ENCODE data around the gene MICB.
A peak's percentile ranks its signal among the peaks of the same experiment; 100 is the strongest.

MICB gene

DNA sequence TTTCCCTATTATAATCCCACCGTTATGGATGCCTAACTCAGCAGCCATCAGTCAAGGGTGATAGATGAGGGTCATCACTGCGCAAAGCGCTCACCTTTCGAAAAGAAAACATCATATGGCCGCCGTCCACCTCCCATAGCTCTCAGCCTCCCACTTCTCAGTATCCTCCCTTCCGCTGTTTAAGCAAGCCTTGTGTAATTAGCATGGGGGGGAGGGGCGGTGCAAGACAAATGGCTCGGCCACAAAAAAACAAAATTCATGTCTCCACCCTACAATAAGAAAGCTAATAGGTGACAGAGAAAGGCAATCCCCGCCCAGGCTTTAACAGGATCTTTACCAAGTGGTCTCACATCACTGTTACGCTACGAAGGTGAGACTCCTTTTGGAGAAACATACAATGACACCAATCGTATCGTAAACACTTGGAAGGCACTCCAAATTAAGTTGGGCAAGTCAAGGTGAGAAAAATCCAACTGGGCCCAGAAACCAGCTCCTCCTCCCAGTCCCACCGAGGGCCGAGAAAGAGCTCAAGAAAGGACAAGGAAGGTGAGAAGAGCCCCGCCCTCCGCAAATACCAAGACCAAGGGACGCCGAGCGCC, 43.2 kb downstream of the MICB start (continued):
- TF ChIP-seq ZNF624 (tag by site-specific recombination; IDR thresholded peaks at IDR 0.05) (no peak), KLF1 (tag by site-specific recombination; IDR thresholded peaks at IDR 0.05) (peak; percentile 77), ZFHX2 (tag by site-specific recombination; conservative IDR thresholded peaks at IDR 0.05) (0 out of 2 replicates have a peak, but pooled peaks have one; percentile 6)

DNA sequence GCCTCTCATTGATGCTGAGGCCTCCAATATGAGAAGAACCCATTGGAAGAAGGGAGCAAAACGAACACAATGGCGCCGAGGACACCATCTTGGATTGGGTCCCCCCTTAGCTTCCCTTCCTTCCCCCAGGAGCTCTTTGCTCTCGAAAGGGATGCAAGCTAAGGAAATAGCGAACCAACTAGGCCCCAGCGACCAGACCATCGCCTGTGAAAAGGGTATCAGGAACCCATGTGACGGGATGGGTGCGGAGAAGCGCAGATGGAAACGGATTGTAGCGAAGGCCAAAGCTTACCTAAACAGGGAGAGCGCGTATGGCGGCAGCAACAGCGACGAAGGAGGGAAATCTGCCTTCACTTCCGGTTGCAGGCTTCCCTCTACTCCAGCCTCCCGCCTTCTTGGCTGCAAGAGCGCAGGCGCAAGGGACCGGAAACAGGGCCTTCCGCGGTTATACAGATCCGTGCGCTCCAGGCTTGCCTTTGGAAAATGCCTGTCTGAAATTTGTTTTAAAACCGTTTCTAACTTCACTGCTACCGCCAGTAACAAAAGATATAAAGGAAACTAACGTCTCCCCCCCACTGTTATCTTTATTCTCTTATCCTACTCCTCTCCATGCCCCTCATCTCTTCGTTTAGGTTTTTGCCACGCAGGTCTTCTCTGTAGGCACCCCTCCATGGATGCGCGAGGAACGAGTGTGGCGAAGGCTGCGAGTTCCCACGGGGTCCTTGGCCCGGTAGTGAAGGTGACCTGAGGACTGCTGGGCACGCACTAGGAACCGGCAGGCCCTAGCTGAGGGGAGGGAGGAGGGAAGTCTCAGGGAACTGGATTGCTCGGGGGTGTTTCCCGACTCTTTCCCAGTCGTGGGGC, 43.9 kb downstream of the MICB start, which contains the start of gene DDX39B:
Gene DDX39B, minus strand, starts transcription at position 346 of the 864 bp plus-strand sequence. CDS start 1,471 bp downstream, outside the sequence.
- ChIA-PET POLR2A (interaction anchor here (0.6 to 4.2 kb wide), 52 partner anchors 8 to 1430 kb away, joined by 3 to 112 read pairs (median 5); partner anchors contain the start of genes ATF6B, BAG6, C6orf47 and GPANK1), CTCF (interaction anchor here (0.6 to 13.9 kb wide), 11 partner anchors 9 to 413 kb away, joined by 3 to 431 read pairs (median 4); partner anchors contain the start of genes LST1, LTB, MCCD1 and NCR3)
- peaks cover 39 to 43% of the 10 kb centered on the region in 2 experiments for H3K36me3 ChIP-seq (ENCODE audit: control insufficient read depth in 2 of 2, insufficient read depth in 1 of 2, low read length in 2 of 2)
- H3K4me3 ChIP-seq (ENCODE audit: low read depth, low read length): peak within 1 kb of the TSS; percentile 64
- peak within 1 kb of the TSS; percentile 100 for H3K27ac ChIP-seq (ENCODE audit: extremely low read depth, low read depth, low read length)
- peaks cover 14% of the 10 kb centered on the region for H3K4me1 ChIP-seq (ENCODE audit: control insufficient read depth, insufficient read depth, low read length)
- no peaks in the 10 kb centered on the region for H3K9me3 ChIP-seq (ENCODE audit: control insufficient read depth, insufficient read depth, low read depth, low read length)
- TF ChIP-seq ZNF571 (tag by site-specific recombination; IDR thresholded peaks at IDR 0.05) (no peak), MEIS1 (CRISPR knock-in tag; IDR thresholded peaks at IDR 0.05; ENCODE audit: borderline replicate concordance) (no peak), ZNF239 (tag by site-specific recombination; IDR thresholded peaks at IDR 0.05) (no peak), ZNF114 (tag by site-specific recombination; IDR thresholded peaks at IDR 0.05) (no peak), PRDM6 (tag by site-specific recombination; IDR thresholded peaks at IDR 0.05) (no peak), ZNF544 (tag by site-specific recombination; IDR thresholded peaks at IDR 0.05) (no peak), ZNF670 (tag by site-specific recombination; IDR thresholded peaks at IDR 0.05; ENCODE audit: low read depth) (no peak), ZFP37 (tag by site-specific recombination; IDR thresholded peaks at IDR 0.05) (peak; percentile 97; the same call in 1 of the 2 replicates), ZNF335 (tag by site-specific recombination; conservative IDR thresholded peaks at IDR 0.05) (peak; percentile 100), ZNF830 (tag by site-specific recombination; IDR thresholded peaks at IDR 0.05; ENCODE audit: low read depth) (no peak), ZNF560 (tag by site-specific recombination; IDR thresholded peaks at IDR 0.05; ENCODE audit: borderline replicate concordance) (no peak), ZNF747 (tag by site-specific recombination; IDR thresholded peaks at IDR 0.05) (no peak), ZNF707 (tag by site-specific recombination; IDR thresholded peaks at IDR 0.05) (no peak), ZFHX2 (tag by site-specific recombination; conservative IDR thresholded peaks at IDR 0.05) (no peak), TRIM28 (IDR thresholded peaks at IDR 0.05; ENCODE audit: borderline replicate concordance, low read length) (peak; percentile 44; the same call in 1 of the 2 replicates), SALL2 (tag by site-specific recombination; IDR thresholded peaks at IDR 0.05; ENCODE audit: borderline replicate concordance) (no peak), ZNF223 (tag by site-specific recombination; IDR thresholded peaks at IDR 0.05) (no peak), ZSCAN18 (tag by site-specific recombination; IDR thresholded peaks at IDR 0.05) (no peak), ZNF394 (tag by site-specific recombination; IDR thresholded peaks at IDR 0.05; ENCODE audit: borderline replicate concordance) (peak; percentile 85; the same call in 1 of the 2 replicates), ZNF548 (tag by site-specific recombination; IDR thresholded peaks at IDR 0.05) (no peak), ZNF157 (tag by site-specific recombination; IDR thresholded peaks at IDR 0.05) (no peak), SP2 (tag by site-specific recombination; IDR thresholded peaks at IDR 0.05) (peak; percentile 90)
- TF ChIP-seq, protein P1, sequence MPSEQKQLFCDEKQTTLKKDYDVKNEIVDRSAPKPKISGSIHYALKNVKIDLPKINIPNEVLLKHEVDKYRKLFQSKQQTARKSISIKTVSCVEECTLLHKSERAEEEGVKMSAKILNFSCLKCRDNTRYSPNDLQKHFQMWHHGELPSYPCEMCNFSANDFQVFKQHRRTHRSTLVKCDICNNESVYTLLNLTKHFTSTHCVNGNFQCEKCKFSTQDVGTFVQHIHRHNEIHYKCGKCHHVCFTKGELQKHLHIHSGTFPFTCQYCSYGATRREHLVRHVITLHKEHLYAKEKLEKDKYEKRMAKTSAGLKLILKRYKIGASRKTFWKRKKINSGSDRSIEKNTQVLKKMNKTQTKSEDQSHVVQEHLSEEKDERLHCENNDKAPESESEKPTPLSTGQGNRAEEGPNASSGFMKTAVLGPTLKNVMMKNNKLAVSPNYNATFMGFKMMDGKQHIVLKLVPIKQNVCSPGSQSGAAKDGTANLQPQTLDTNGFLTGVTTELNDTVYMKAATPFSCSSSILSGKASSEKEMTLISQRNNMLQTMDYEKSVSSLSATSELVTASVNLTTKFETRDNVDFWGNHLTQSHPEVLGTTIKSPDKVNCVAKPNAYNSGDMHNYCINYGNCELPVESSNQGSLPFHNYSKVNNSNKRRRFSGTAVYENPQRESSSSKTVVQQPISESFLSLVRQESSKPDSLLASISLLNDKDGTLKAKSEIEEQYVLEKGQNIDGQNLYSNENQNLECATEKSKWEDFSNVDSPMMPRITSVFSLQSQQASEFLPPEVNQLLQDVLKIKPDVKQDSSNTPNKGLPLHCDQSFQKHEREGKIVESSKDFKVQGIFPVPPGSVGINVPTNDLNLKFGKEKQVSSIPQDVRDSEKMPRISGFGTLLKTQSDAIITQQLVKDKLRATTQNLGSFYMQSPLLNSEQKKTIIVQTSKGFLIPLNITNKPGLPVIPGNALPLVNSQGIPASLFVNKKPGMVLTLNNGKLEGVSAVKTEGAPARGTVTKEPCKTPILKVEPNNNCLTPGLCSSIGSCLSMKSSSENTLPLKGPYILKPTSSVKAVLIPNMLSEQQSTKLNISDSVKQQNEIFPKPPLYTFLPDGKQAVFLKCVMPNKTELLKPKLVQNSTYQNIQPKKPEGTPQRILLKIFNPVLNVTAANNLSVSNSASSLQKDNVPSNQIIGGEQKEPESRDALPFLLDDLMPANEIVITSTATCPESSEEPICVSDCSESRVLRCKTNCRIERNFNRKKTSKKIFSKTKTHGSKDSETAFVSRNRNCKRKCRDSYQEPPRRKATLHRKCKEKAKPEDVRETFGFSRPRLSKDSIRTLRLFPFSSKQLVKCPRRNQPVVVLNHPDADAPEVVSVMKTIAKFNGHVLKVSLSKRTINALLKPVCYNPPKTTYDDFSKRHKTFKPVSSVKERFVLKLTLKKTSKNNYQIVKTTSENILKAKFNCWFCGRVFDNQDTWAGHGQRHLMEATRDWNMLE (tag by site-specific recombination; conservative IDR thresholded peaks at IDR 0.05; ENCODE audit: low read depth): peak; percentile 88
- TF ChIP-seq, protein P2, sequence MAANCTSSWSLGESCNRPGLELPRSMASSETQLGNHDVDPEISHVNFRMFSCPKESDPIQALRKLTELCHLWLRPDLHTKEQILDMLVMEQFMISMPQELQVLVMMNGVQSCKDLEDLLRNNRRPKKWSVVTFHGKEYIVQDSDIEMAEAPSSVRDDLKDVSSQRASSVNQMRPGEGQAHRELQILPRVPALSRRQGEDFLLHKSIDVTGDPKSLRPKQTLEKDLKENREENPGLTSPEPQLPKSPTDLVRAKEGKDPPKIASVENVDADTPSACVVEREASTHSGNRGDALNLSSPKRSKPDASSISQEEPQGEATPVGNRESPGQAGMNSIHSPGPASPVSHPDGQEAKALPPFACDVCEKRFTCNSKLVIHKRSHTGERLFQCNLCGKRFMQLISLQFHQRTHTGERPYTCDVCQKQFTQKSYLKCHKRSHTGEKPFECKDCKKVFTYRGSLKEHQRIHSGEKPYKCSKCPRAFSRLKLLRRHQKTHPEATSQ (tag by site-specific recombination; IDR thresholded peaks at IDR 0.05): 0 out of 2 replicates have a peak, but pooled peaks have one; percentile 46
